ENCODE data around the gene P3H2.

Gene P3H2

DNA sequence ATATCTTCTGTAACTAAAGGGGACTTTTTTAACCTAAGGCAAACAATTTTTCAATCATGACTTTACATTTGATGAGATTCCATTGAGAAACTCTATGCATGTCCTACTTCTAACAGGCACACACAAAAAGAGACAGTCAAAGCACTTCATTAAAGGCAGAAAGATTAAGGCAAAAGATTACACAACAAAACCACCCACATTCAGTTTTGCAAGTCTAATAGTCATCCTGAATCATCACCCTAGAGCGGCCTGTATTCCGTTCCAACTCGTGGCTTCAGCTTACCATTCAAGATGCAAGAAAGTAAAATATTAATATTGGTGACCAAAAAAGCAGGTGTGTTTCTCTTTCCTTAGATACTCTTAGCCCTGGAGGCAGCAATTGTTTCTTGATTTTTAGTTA, 205.9 kb downstream of the P3H2 start:
- Histone ChIP-seq H3K9me3 (ENCODE audit: low read depth, low read length) (peaks cover 17% of the 10 kb centered on the region; the same call in 1 of the 2 replicates), H3K36me3 (ENCODE audit: insufficient read depth, low read length) (no peaks in the 10 kb centered on the region), H3K4me3 (no peak overlapping the region), H3K9ac (ENCODE audit: insufficient read length) (no peak overlapping the region), H3K27ac (no peak overlapping the region)
- DNase-seq (ENCODE audit: low read depth, low spot score) = peak; percentile 76
- TF ChIP-seq EZH2 (IDR thresholded peaks at IDR 0.05) (no peak), POLR2AphosphoS5 (IDR thresholded peaks at IDR 0.05; ENCODE audit: borderline replicate concordance, low read depth, low read length) (peak; percentile 23; the same call in 1 of the 2 replicates)

DNA sequence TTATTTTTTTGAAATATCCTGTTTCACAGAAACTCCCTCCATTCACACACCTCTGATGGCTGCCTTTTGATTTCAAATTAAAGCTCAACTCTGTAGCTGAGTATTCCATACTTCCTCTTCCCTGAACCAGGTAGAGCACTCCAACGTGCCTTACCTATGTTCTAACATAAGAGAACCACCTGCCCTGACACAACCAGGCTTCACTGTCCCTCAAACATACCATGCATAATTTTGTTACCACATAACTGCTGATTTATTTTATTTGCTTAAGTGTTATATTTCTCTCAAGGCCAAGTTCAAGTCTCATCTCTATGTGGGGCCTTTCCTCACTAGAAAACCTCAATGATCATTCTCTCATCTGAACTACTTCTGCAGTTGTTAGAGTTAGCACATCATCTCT, 209.7 kb downstream of the P3H2 start:
- H3K36me3 ChIP-seq (ENCODE audit: insufficient read depth, low read length) = no peaks in the 10 kb centered on the region
- H3K9ac ChIP-seq (ENCODE audit: insufficient read length) = no peak overlapping the region
- DNase-seq (ENCODE audit: low read depth, low spot score) = no peak
- no peak overlapping the region for H3K4me3 ChIP-seq
- H3K27ac ChIP-seq = no peak overlapping the region
- TF ChIP-seq POLR2AphosphoS5 (IDR thresholded peaks at IDR 0.05; ENCODE audit: borderline replicate concordance, low read depth, low read length) (no peak), EZH2 (IDR thresholded peaks at IDR 0.05) (no peak), FOXP2 (optimal IDR thresholded peaks at IDR 0.05; ENCODE audit: control extremely low read depth, extremely low read length, insufficient read depth) (no peak)
- peaks cover 10% of the 10 kb centered on the region; the same call in 1 of the 2 replicates for H3K9me3 ChIP-seq (ENCODE audit: low read depth, low read length)

DNA sequence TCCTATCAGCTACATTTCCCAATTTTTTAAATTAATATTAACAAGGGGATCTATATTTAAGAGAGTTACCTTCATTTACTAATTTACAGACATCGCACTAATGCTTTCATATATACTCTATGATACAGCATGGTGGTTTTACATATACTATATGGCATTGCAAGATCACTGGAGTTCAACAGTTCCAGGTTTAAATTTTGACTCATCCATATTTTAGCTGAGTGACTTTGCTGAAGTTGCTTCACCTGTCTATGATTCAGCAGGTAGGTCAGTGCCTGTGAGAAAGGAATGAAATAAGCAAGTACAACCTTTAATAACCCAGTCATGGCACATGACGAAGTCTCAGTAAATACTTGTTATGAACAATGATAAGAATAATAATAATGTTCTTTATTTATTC, 211.1 kb downstream of the P3H2 start:
- Histone ChIP-seq H3K9ac (ENCODE audit: insufficient read length) (no peak overlapping the region), H3K9me3 (ENCODE audit: low read depth, low read length) (no peaks in the 10 kb centered on the region), H3K4me3 (no peak overlapping the region), H3K27ac (no peak overlapping the region), H3K36me3 (ENCODE audit: insufficient read depth, low read length) (no peaks in the 10 kb centered on the region)
- no peak for DNase-seq (ENCODE audit: low read depth, low spot score)
- TF ChIP-seq EZH2 (IDR thresholded peaks at IDR 0.05) (no peak), FOXP2 (optimal IDR thresholded peaks at IDR 0.05; ENCODE audit: control extremely low read depth, extremely low read length, insufficient read depth) (no peak), POLR2AphosphoS5 (IDR thresholded peaks at IDR 0.05; ENCODE audit: borderline replicate concordance, low read depth, low read length) (no peak)

DNA sequence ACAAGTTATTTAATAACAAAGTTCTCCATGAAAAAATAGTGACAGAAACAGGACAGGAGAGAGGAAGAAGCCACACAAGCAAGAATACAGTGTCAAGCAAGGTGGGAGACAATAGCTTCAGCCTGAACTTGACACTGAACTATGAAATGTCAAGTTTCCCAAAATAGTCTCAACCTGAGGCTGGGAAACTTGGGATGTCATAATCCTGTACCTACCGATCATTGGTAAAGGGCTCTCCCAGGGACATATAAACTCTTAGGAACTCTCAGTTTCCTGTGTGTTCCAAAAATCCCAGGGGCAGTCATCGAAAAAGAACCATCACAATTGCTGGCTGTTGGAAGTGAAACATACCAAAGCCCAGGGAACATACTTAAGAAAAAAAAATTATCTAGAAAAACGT, 211.6 kb downstream of the P3H2 start:
- Histone ChIP-seq H3K9ac (ENCODE audit: insufficient read length) (no peak overlapping the region), H3K9me3 (ENCODE audit: low read depth, low read length) (no peaks in the 10 kb centered on the region), H3K36me3 (ENCODE audit: insufficient read depth, low read length) (no peaks in the 10 kb centered on the region), H3K27ac (no peak overlapping the region), H3K4me3 (no peak overlapping the region)
- DNase-seq (ENCODE audit: low read depth, low spot score) = no peak
- TF ChIP-seq EZH2 (IDR thresholded peaks at IDR 0.05) (no peak), FOXP2 (optimal IDR thresholded peaks at IDR 0.05; ENCODE audit: control extremely low read depth, extremely low read length, insufficient read depth) (no peak), POLR2AphosphoS5 (IDR thresholded peaks at IDR 0.05; ENCODE audit: borderline replicate concordance, low read depth, low read length) (no peak)

DNA sequence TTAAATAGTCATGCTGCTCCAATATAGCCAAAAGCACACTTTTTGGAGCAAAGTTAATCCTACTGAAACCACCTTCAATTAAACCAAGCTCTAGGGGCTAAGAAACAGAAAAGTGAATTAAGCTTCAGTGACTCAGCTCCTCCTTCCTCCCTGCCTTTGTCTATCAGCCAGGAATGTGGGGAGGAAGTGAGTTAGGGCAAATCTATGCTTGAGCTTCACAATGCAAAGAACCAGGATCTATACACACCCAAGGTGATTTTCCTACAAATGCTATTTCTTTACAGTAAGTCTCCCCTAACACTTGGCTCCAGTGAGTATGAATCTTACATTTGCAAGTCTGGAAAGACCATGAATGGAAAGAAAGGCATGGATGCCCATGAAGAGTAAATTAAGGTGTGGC, 212.1 kb downstream of the P3H2 start:
- H3K27ac ChIP-seq = no peak overlapping the region
- no peaks in the 10 kb centered on the region for H3K36me3 ChIP-seq (ENCODE audit: insufficient read depth, low read length)
- H3K9ac ChIP-seq (ENCODE audit: insufficient read length) = no peak overlapping the region
- no peak overlapping the region for H3K4me3 ChIP-seq
- TF ChIP-seq EZH2 (IDR thresholded peaks at IDR 0.05) (no peak), POLR2AphosphoS5 (IDR thresholded peaks at IDR 0.05; ENCODE audit: borderline replicate concordance, low read depth, low read length) (no peak), FOXP2 (optimal IDR thresholded peaks at IDR 0.05; ENCODE audit: control extremely low read depth, extremely low read length, insufficient read depth) (no peak)
- no peaks in the 10 kb centered on the region for H3K9me3 ChIP-seq (ENCODE audit: low read depth, low read length)
- no peak for DNase-seq (ENCODE audit: low read depth, low spot score)

DNA sequence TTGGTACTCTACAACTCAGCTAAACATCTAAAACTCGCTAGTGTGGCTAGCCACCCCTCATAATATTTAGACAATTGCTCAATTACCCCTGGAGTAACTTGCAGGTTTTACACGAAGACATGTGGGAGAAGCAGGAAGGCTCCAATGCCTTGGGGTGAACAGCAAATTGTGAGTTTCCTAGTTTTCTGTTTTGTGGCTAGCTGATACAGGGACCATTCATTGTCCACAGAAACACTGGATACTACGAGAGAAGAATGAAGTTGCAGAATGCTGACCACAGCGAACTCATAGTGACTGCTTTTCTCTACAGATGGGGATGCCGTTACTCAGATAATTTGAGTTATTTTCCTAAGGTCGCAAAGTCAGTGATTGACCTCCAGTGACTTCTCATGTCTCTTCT, 212.9 kb downstream of the P3H2 start:
- Histone ChIP-seq H3K9ac (ENCODE audit: insufficient read length) (no peak overlapping the region), H3K27ac (no peak overlapping the region), H3K4me3 (no peak overlapping the region), H3K9me3 (ENCODE audit: low read depth, low read length) (no peaks in the 10 kb centered on the region), H3K36me3 (ENCODE audit: insufficient read depth, low read length) (no peaks in the 10 kb centered on the region)
- no peak for TF ChIP-seq FOXP2 (optimal IDR thresholded peaks at IDR 0.05; ENCODE audit: control extremely low read depth, extremely low read length, insufficient read depth)
- DNase-seq (ENCODE audit: low read depth, low spot score) = no peak
